T-cell (primary cell): Measurements from ENCODE around the gene THADA. TPM values are rescaled to one million over a fixed set of nuclear protein-coding genes. Genes with fewer than 3 reads are reported as not detected.
"Not testable (repeated sequence)": the region's sequence is repeated elsewhere in the genome, so short reads cannot be mapped to it uniquely, and the experiment has no call there.

ENCODE experiments used
- ATAC-seq, 4 experiments: fragments of 200-7000 bp in 3 of 4; fragments of 150-1000 bp in 1 of 4; cut with Tn5 transposase; replicated peaks in 1 of 4; 1 replicate in 3 of 4; 2 replicates in 1 of 4; pipeline ENCODE4 v1.10.0; 2021; ENCODE audit warnings: moderate library complexity in 3 of 4, mild to moderate bottlenecking in 2 of 4, moderate number of reproducible peaks in 1 of 4
- CTCF ChIA-PET, 2 donors: fragments of 300-600 bp; sonication (Branson Sonifier 250); formaldehyde crosslinking; loops; one replicate each; lab custom pipeline; 2022; ENCODE audit warnings: antibody characterized with exemption in 2 of 2; lab: Charles Lee
- POLR2A ChIA-PET, 2 donors: fragments of 300-600 bp; sonication (Branson Sonifier 250); formaldehyde crosslinking; loops; one replicate each; lab custom pipeline; 2022; ENCODE audit warnings: antibody characterized with exemption in 2 of 2; lab: Charles Lee
- DNase-seq, 35 experiments: peaks; one replicate each; pipeline versions ENCODE4 v3.0.0 to v3.0.0-alpha.2; 2013 to 2023
- H3K27ac ChIP-seq: one replicate; pipeline ENCODE4 v1.5.1; 2013; ENCODE audit warnings: low read length
- H3K27me3 ChIP-seq, 2 experiments: replicated peaks in 1 of 2; 1 replicate in 1 of 2; 2 replicates in 1 of 2; pipeline versions ENCODE4 v1.6.1 to v1.7.0; 2013; ENCODE audit warnings: low read length in 1 of 2, mixed read lengths in 1 of 2; ENCODE audit not compliant: control insufficient read depth in 2 of 2, insufficient read depth in 2 of 2; ENCODE audit errors: extremely low read depth in 1 of 2
- H3K36me3 ChIP-seq, 2 donors: 1 replicate in 1 of 2; 2 replicates in 1 of 2; pipeline versions ENCODE4 v1.6.1 to v1.7.0; 2013; ENCODE audit warnings: low read length in 1 of 2; ENCODE audit not compliant: control insufficient read depth in 2 of 2, insufficient read depth in 1 of 2; ENCODE audit errors: extremely low read depth in 1 of 2
- H3K4me1 ChIP-seq, 2 experiments: 1 replicate in 1 of 2; 2 replicates in 1 of 2; pipeline versions ENCODE4 v1.6.1 to v1.7.0; 2013; ENCODE audit warnings: low read length in 2 of 2, mixed read lengths in 1 of 2; ENCODE audit not compliant: insufficient read depth in 2 of 2, control insufficient read depth in 1 of 2; ENCODE audit errors: extremely low read depth in 1 of 2
- H3K4me3 ChIP-seq, 2 donors: 1 replicate in 1 of 2; 2 replicates in 1 of 2; pipeline versions ENCODE4 v1.5.1 to v1.7.0; 2013; ENCODE audit warnings: mild to moderate bottlenecking in 2 of 2, low read length in 1 of 2, moderate library complexity in 1 of 2; ENCODE audit not compliant: control insufficient read depth in 1 of 2; ENCODE audit errors: extremely low read depth in 1 of 2
- H3K9me3 ChIP-seq: 2 replicates; pipeline ENCODE4 v1.7.0; 2013
- H3K27ac Mint-ChIP-seq, 2 donors: one replicate each; pipeline ENCODE4 v1.8.0; 2020 to 2021; ENCODE audit warnings: mild to moderate bottlenecking in 2 of 2, mixed read lengths in 2 of 2
- H3K27me3 Mint-ChIP-seq, 2 donors: one replicate each; pipeline ENCODE4 v1.8.0; 2021 to 2022; ENCODE audit warnings: mixed read lengths in 2 of 2
- H3K36me3 Mint-ChIP-seq: one replicate; pipeline ENCODE4 v1.8.0; 2021; ENCODE audit warnings: mixed read lengths
- H3K4me1 Mint-ChIP-seq, 3 donors: one replicate each; pipeline ENCODE4 v1.8.0; 2020 to 2022; ENCODE audit warnings: mixed read lengths in 3 of 3, mild to moderate bottlenecking in 1 of 3
- H3K4me3 Mint-ChIP-seq, 3 donors: one replicate each; pipeline ENCODE4 v1.8.0; 2020 to 2022; ENCODE audit warnings: mild to moderate bottlenecking in 3 of 3, mixed read lengths in 3 of 3, moderate library complexity in 3 of 3
- H3K9me3 Mint-ChIP-seq, 3 donors: one replicate each; pipeline ENCODE4 v1.8.0; 2020 to 2022; ENCODE audit warnings: mixed read lengths in 3 of 3
- WGBS: methylation state at CpG from one replicate; pipeline ENCODE4 v1.1.5; 2013; ENCODE audit warnings: missing lambda C conversion rate; ENCODE audit not compliant: insufficient coverage; 5-methylcytosine and 5-hydroxymethylcytosine counted together
- total RNA-seq, 35 experiments: library from RNA in 6 of 35; stranded (reverse) in 6 of 35; fragments of 120-200 nt in 1 of 35; gene quantifications; one replicate each; pipeline versions ENCODE4 v1.2.1 to v1.2.4 and lab custom pipeline; 2013 to 2026

THADA gene
- total RNA-seq, 5 donors from 2014 or later (not counting 1 experiment from before 2014, with no cell fraction given), result 36.4 to 50.5 (median 40.6) TPM

DNA sequence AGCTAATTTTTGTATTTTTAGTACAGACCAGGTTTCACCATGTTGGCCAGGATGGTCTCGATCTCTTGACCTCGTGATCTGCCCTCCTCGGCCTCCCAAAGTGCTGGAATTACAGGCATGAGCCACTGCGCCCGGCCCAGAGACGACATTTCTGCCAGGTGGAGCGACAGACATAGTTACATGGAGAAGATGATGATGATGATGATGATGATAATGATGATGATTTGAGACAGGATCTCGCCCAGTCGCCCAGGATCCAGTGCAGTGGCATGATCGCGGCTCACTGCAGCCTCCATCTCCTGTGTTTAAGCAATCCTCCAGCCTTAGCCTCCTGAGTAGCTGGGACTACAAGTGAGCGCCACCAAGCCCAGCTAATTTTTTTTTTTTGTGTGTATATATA, 40.3 kb upstream of the THADA start:
- H3K27ac ChIP-seq, H3K27ac Mint-ChIP-seq, H3K9me3 Mint-ChIP-seq, H3K36me3 Mint-ChIP-seq, DNase-seq, H3K9me3 ChIP-seq, H3K36me3 ChIP-seq, H3K4me3 ChIP-seq, ATAC-seq: not testable (repeated sequence)
- Mint-ChIP-seq H3K4me1 (peaks cover 12 to 24% (median 20%) of the 10 kb centered on the region in 3 donors), H3K27me3 (peaks cover 22 to 37% of the 10 kb centered on the region in 2 donors), H3K4me3 (peak overlapping the region; percentile 28 to 90 (median 60))
- ChIA-PET POLR2A (interaction anchor here (0.6 to 0.7 kb wide), 5 partner anchors 13 to 567 kb away, joined by 3 to 6 read pairs (median 4); partner anchors contain the start of gene THADA (in 1 of the 2)), CTCF (interaction anchor here in 1 of 2 donors (0.7 kb wide), 2 partner anchors 22 to 88 kb away, joined by 3 read pairs; no protein-coding TSS in a partner anchor)
- Histone ChIP-seq H3K27me3 (peaks cover 0 to 31% of the 10 kb centered on the region in 2 experiments), H3K4me1 (peaks cover 2 to 17% of the 10 kb centered on the region in 2 experiments)
- WGBS, result 96% methylated on average over 8 of the region's 12 CpGs

DNA sequence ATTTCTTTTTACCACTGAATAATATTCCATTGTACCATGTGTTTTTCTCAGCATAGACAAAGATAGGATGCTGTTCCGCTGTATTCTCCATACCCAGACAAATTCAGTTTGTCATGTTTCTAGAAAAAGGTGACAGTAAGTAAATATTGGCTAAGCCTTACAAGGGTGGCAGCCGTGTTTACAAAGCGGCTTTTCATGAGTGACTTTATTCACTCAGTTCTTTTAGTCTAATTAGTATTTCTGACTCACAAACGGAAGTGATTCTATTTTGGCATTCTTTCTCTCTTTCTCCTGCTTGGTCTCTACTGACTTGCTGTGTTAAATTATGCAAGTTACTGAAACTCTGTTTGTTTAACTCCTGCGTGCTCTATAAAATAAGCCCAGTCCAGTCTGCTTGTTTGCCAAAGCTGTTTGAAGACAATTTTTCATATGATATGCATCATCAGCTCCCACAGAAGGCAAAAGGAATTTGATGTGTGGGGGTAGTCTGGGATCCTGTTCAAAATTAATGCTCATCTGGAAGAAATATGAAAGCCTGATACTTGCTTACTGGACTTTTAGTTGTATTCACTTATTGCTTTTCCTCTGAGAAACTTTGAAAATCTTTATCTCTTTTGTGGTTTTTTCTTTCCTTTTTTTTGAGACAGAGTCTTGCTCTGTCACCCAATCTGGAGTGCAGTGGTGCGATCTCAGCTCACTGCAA, 38.9 kb upstream of the THADA start:
- Mint-ChIP-seq H3K4me3 (no peak overlapping the region), H3K4me1 (peaks cover 12 to 24% (median 20%) of the 10 kb centered on the region in 3 donors), H3K27me3 (peaks cover 29 to 37% of the 10 kb centered on the region in 2 donors), H3K9me3 (peaks cover 0 to 5% (median 3%) of the 10 kb centered on the region in 3 donors), H3K36me3 (no peaks in the 10 kb centered on the region), H3K27ac (no peak overlapping the region)
- ChIA-PET POLR2A (interaction anchor here in 1 of 2 donors (0.7 kb wide), 1 partner anchor 12 kb away, joined by 5 read pairs; no protein-coding TSS in a partner anchor), CTCF (interaction anchor here in 1 of 2 donors (0.8 kb wide), 1 partner anchor 26 kb away, joined by 3 read pairs; no protein-coding TSS in a partner anchor)
- H3K36me3 ChIP-seq, result no peaks in the 10 kb centered on the region
- H3K9me3 ChIP-seq, result no peaks in the 10 kb centered on the region
- H3K27me3 ChIP-seq, result peaks cover 3 to 31% of the 10 kb centered on the region in 2 experiments
- H3K4me3 ChIP-seq, result no peak overlapping the region
- no peak for DNase-seq
- H3K4me1 ChIP-seq, result peaks cover 2 to 17% of the 10 kb centered on the region in 2 experiments
- H3K27ac ChIP-seq, result no peak overlapping the region
- WGBS, result 43% methylated on average over 1 of the region's 6 CpGs
- ATAC-seq, result no peak

DNA sequence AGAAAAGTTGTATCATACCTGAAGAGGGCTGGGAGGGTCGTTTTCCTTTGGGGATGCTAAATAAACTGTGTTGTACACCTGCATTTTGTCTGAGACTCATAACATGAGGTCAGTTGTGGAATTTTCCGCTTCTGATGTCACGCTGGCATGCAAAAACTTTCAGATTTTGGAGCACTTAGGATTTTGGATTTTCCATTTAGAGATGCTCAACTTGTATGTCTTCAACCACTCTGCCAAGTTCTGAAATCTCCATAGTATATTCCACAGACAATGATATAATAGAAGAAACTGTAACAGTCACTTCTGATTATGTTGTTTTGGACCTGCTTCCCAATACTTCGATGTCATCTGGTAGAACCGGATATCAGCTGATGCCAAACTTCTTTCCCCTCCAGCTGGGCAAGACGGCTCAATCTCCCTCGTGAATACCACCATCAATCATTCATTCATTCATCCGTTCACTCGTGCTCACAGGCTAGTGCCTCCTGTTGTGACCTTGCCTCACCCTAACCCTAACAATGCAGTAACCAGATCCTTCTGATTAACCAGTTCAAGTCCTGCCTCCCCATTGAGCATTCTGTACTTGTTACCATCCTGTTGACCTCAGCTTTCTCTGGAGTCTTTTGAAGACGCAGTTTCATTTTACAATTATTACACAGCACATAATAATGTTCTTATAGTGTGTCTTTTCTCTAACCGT, 35.9 kb upstream of the THADA start:
- CTCF ChIA-PET, result no interaction called here
- peaks cover 29 to 34% of the 10 kb centered on the region in 2 donors for H3K27me3 Mint-ChIP-seq
- ATAC-seq, result no peak
- peaks cover 7 to 14% (median 12%) of the 10 kb centered on the region in 3 donors for H3K4me1 Mint-ChIP-seq
- H3K4me1 ChIP-seq, result peaks cover under 1 to 8% of the 10 kb centered on the region in 2 experiments
- H3K4me3 ChIP-seq, result no peak overlapping the region
- POLR2A ChIA-PET, result no interaction called here
- no peak overlapping the region for H3K27ac Mint-ChIP-seq
- H3K9me3 Mint-ChIP-seq, result peaks cover 0 to 4% (median 0%) of the 10 kb centered on the region in 3 donors
- H3K4me3 Mint-ChIP-seq, result no peak overlapping the region
- H3K27me3 ChIP-seq, result peaks cover 3 to 20% of the 10 kb centered on the region in 2 experiments
- H3K36me3 Mint-ChIP-seq, result no peaks in the 10 kb centered on the region
- DNase-seq, result no peak
- 70% methylated on average over 7 of the region's 11 CpGs for WGBS
- no peaks in the 10 kb centered on the region for H3K9me3 ChIP-seq
- H3K27ac ChIP-seq, result no peak overlapping the region
- H3K36me3 ChIP-seq, result no peaks in the 10 kb centered on the region

DNA sequence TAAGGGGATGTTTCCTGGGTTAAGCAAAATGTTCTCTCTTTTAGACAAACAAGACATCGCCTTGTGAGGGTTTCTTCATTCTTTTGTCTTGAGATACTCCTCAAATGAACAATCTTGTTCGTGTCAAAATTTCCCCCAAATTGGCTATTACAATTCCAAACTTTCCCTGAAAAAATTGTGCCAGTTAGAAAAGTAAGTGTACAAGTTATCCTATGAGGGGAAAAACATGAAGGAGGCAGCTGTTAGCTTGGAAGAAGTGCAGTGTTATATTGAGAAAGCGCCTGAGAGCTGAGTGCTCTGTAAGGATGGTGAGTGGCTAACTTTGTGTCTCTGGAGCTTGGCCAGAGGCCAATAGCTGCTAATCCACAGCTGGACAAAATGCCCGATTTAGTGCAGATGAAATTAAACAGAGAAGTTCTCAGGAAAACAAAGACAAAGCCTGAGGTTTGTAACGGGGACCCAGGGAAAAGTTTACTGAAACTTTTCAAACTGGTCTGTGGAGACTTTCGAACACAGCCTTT, 27.2 kb upstream of the THADA start:
- Mint-ChIP-seq H3K36me3 (no peaks in the 10 kb centered on the region), H3K4me1 (no peaks in the 10 kb centered on the region), H3K4me3 (no peak overlapping the region), H3K27ac (no peak overlapping the region), H3K27me3 (peaks cover 10 to 12% of the 10 kb centered on the region in 2 donors), H3K9me3 (no peaks in the 10 kb centered on the region)
- ChIA-PET CTCF (no interaction called here), POLR2A (interaction anchor here in 1 of 2 donors (0.8 kb wide), 1 partner anchor 13 kb away, joined by 3 read pairs; no protein-coding TSS in a partner anchor)
- Histone ChIP-seq H3K27me3 (peaks cover 0 to 12% of the 10 kb centered on the region in 2 experiments), H3K36me3 (no peaks in the 10 kb centered on the region), H3K4me1 (no peaks in the 10 kb centered on the region), H3K4me3 (no peak overlapping the region), H3K9me3 (no peaks in the 10 kb centered on the region), H3K27ac (no peak overlapping the region)
- ATAC-seq (no peak), DNase-seq (no peak)
- WGBS, result 85% methylated on average over 3 of the region's 6 CpGs

DNA sequence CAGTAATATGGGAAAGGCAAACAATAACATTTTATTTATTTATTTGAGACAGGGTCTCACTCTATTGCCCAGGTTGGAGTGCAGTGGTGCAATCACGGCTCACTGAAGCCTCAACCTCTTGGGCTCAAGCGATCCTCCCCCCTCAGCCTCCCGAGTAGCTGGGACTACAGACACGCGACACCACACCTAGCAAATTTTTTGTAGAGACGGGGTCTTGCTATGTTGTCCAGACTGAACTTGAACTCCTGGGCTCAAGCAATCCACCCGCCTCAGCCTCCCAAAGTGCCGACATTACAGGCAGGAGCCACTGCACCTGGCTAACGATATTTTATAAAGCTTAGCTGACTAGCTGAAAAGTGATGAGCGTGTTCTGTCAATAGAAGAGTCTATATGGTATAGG, 23.7 kb upstream of the THADA start:
- H3K9me3 Mint-ChIP-seq, result no peaks in the 10 kb centered on the region
- peaks cover 11 to 17% of the 10 kb centered on the region in 2 donors for H3K27me3 Mint-ChIP-seq
- 96% methylated on average over 5 of the region's 10 CpGs for WGBS
- Histone ChIP-seq H3K36me3 (no peaks in the 10 kb centered on the region), H3K27me3 (peaks cover 0 to 15% of the 10 kb centered on the region in 2 experiments), H3K27ac (no peak overlapping the region), H3K4me1 (no peaks in the 10 kb centered on the region), H3K4me3 (no peak overlapping the region), H3K9me3 (no peaks in the 10 kb centered on the region)
- ChIA-PET POLR2A (no interaction called here), CTCF (no interaction called here)
- ATAC-seq (no peak), DNase-seq (no peak)
- H3K27ac Mint-ChIP-seq, result no peak overlapping the region
- no peak overlapping the region for H3K4me3 Mint-ChIP-seq
- H3K4me1 Mint-ChIP-seq, result no peaks in the 10 kb centered on the region
- H3K36me3 Mint-ChIP-seq, result no peaks in the 10 kb centered on the region

DNA sequence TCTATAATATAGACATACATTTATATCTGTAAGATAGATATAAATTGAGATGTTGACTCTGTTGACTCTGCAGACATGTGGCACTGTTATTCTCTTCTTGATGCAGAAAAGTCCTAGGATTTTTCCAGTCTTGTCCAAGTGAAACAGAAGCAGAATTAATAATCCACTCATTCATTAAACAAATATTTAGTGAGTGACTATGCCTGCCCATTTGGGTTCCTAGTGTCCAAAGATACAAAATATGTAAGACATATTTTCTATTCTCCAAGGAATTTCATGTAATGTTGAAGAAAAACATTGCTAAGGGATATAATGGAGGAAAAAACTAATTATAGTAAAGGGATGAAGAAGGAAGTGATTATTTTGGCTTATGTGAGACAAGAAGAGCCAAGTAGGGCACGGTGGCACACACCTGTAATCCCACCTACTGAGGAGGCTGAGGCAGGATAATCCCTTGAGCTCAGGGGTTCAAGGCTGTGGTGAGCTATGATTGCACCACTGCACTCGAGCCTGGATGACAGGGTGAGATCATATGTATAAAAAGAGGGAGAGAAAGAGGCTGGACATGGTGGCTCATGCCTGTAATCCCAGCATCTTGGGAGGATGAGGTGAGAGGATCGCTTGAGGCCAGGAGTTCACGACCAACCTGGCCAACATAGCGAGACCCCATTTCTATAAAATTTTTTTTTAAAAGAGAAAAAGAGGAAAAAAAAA, 21.3 kb upstream of the THADA start:
- ChIA-PET CTCF (no interaction called here), POLR2A (no interaction called here)
- peaks cover 0 to 16% of the 10 kb centered on the region in 2 experiments for H3K27me3 ChIP-seq
- Mint-ChIP-seq H3K9me3 (no peaks in the 10 kb centered on the region), H3K27ac (no peak overlapping the region), H3K4me1 (no peaks in the 10 kb centered on the region), H3K4me3 (no peak overlapping the region), H3K27me3 (peaks cover 9% of the 10 kb centered on the region in 2 donors), H3K36me3 (no peaks in the 10 kb centered on the region)
- H3K36me3 ChIP-seq, result no peaks in the 10 kb centered on the region
- ATAC-seq (no peak), DNase-seq (no peak)
- no peak overlapping the region for H3K4me3 ChIP-seq
- WGBS, result no CpG with 5 or more reads among the region's 5 CpGs
- no peaks in the 10 kb centered on the region for H3K9me3 ChIP-seq
- no peak overlapping the region for H3K27ac ChIP-seq
- H3K4me1 ChIP-seq, result no peaks in the 10 kb centered on the region
